GM21423 (cell line): ENCODE measurements around the gene UGT2B11.
"Not testable (repeated sequence)": the region's sequence is repeated elsewhere in the genome, so short reads cannot be mapped to it uniquely, and the experiment has no call there.

Experiments
- ATAC-seq: cut with Tn5 transposase; IDR thresholded peaks from one replicate; pipeline ENCODE4 v1.9.1; 2021; ENCODE audit warnings: mild to moderate bottlenecking, moderate library complexity; ENCODE audit not compliant: unreplicated experiment

The UGT2B11 gene

DNA sequence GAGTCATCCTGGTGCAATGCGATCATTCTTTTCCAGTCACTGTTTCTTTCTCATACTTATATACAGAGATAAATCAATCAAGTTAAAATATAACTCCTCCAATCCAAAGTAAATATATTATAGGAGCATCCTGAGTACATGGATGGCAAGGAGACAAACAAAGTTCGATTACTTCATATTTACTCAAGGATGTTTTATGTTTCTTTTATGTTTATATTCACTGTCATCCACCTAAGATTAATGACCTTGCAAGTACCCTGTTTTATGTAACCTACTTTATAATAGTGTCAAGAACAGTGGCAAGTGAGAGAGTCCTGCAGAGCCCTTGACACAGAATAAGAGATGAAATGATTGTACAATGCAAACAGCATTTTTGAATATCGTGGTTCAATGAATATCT, at the start of gene UGT2B11:
Gene UGT2B11, minus strand, starts transcription at position 33 of the 400 bp plus-strand sequence. Its CDS starts 26 bp downstream, at position 7.
- ATAC-seq = no peak

DNA sequence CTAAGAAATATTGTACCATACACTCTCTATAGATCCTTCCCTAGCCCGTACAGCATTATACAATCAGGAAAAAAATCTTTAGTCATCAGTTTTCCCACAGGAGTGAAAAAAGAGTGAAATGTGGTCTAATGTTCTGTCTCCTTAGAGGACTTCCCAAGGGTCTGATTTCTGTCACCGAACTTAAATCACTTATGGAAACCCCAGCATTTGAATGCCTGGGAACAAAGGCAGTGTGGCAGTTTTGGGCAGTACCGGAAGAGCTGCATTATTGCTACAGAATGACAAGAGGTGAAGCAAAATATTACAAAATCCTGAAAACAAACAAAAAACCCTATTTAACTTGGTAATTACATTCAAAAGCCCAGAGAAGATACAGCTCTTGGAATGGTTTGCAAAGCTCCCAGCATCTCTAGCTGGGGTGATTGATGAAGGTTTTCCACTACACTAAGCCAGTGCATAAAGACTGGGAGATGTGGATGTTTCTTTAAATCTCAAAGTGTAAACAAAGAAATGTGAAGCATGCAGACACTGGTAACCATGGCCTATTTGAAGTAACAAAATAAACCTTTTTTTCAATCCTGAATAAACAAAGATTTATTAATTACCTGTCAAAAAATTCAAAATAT, 38.7 kb upstream of the UGT2B11 start:
- not testable (repeated sequence) for ATAC-seq

DNA sequence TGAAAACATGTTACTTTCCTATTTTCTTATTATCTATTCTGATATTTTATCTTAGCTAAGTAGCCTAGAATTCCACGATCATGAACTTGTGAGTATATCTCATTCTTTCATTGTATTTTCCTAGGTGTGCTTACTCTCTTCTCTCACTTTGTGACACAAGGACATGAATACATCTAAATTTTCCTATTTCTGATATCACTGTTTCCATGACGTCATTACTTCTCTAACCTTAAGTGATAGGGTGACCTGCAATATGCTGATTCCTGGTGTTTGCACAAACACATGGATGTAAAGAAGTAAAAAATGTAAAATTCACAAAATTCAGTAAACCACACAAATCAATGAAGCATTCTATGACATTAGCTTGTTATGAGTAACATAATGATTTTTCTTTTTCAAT, 36.3 kb upstream of the UGT2B11 start:
- not testable (repeated sequence) for ATAC-seq

DNA sequence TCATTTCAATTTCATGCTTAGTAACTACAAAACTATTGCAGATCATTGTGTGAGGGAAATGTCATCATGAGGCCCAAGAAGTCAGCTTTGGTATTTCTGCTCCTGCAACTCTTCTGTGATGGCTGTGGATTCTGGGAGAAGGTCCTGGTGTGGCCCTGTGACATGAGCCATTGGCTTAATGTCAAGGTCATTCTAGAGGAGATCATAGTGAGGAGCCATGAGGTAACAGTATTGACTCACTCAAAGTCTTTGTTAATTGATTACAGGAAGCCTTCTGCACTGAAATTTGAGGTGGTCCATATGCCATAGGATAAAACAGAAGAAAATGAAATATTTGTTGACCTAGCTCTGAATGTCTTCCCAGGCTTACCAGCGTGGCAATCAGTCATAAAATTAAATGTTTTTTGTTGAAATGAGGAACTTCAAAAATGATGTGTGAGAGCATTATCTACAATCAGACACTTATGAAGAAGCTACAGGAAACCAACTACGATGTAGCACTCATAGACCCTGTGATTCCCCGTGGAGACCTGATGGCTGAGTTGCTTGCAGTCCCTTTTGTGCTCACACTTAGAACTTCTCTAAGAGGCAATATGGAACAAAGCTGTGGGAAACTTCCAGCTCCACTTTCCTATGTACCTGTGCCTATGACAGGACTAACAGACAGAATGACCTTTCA, 28.2 kb upstream of the UGT2B11 start:
- not testable (repeated sequence) for ATAC-seq

DNA sequence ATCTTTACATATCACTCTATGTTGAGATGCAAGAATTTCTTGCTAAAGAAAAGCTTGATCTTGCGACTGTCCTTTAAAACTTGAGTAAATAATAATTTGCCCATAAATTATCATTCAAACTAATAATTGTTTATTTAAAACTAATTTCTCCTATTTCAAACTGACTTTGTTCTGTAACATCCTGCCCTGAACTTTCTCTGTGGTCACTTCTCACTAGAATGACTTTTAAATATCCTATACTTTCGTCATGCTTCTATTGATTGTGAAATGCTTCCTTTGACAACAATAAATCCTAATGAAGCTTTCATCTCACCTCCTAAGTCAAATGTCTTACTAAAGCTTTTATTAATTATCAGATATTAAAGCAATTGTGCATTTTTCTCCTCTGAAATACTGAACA, 27.2 kb upstream of the UGT2B11 start:
- not testable (repeated sequence) for ATAC-seq

DNA sequence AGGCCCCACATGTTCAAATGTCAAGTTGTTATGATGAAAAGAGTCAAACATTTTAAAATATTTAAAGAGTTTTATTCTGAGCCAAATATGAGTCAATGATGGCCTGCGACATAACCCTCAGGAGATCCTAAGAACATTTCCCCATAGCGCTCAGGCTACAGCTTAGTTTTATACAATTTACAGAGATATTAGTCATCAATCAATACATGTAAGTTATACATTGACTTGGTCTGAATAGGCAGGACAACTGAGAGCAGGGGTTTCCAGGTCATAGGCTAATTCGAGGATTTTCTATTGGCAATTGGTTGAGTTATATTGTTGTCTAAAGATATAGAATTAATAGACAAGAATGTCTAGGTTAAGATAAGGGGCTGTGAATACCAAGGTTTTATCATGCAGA, 26.2 kb upstream of the UGT2B11 start:
- not testable (repeated sequence) for ATAC-seq

DNA sequence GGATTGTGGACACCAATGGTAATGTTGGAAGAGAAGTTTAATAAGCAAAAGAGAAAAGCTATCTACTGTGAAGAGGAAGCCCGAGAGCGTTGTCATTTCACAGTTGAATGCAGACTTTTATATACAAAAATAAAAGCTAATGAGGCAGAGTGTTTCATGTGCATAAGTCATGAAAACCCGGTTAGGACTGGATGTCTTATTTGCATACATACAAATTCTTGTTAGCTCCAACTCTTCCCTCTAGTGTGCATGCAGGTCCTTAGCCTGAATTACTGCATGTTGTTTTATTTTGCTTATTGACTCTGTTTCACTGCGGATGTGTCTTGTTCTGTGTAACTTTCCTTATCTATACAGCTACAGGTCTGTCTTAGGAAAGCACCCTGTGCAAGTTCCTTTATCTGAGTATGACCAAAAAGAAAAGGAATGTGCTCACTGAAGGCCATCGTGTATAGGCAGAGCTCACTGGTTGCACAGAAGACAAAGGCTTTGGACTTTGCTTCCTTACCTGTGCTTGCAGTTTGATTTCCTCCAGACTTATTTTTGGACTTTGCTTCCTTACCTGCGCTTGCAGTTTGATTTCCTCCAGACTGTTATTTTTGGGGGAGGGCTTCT, 25.1 kb upstream of the UGT2B11 start:
- ATAC-seq = no peak

DNA sequence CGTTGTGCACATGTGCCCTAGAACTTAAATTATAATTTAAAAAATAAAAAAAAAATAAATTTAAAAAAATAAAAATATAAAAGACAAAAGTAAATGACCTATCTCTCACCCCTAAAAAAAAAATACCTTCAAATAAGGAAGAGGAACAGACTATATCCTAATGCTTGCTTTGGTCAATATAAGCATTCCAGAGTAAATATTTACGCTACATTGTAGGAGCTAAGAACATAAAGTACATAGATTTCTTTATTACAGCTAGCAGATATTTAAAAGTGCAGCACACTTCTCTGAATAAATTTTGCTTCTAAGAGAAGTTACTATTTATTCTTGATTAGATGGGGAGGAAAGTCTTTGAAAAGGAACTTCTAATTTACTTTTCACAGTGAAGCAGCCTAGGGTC, 24.5 kb upstream of the UGT2B11 start:
- ATAC-seq = no peak

DNA sequence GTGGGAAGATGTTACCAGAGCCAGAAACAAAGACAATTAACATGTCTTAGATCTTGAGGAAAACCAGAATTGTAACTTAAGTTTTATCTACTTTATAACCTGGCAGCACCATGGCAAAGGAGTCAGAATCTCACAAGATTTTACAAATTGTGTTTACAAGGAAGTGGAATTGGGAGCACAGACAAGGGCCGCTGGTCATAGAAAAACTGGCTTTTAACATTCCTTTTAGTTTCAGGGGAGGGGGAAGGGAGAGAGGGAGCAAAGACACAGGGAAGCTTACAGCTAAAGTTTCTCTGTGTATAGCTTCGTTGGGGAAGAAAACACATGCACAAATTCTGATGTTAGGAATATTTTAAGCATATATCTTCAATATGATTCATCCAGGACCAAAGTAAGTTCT, 10.3 kb upstream of the UGT2B11 start:
- ATAC-seq = no peak

DNA sequence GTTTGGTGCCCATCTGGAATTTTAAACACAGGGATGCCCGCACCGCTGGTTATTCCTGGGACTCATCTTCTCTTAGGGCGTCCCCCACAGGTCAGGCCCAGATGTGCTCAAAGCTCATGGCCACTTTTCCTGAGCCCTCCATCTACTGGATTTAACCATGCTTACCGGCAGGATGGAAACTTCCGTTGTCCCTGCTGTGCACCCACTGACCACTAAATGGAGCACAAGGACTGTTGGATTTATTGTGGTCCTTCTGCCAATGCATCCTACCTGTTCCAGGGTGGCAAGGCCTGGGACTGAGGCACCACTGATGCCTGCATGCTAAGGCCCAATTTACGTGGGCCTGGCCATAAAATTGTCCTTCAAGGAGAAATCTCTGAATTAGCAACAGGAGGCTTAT, 8.7 kb upstream of the UGT2B11 start:
- ATAC-seq = not testable (repeated sequence)

DNA sequence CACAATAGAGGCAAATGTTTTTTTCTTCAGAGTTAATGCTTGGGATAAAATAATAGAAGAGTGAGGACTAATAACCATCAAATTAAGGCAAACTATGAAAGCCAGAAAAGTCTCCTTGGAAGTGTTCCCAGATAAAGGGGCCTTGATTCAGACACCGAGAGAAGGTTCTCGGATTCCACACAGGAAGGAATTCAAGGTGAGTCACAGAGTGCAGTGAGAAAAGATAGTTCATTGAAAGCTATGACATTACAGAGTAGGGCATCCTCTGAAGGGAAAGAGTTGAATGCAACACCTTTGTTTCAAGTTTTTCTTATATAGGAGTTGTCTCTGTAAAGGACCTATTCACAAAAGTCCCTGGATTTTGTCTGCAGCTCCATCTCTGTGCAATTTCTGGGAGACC, 3.9 kb upstream of the UGT2B11 start:
- not testable (repeated sequence) for ATAC-seq

DNA sequence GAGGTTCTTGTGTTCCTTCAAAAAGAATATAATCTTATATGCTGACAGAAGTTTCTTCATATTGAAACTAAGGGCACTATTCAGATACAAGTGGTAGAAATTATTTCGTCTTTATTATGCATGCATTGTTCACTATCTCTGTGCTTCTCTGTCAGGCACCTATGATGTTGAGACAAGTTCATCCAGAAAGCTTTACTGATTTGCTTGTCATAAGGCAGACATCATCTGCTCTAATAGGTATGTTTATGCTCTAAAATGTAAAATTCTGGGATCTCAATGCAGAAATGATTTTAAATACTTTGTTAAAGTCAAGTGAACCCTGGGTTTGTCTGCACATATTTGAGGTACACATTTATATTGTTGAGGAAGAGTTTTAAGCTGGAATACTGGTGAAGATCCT, 3.6 kb downstream of the UGT2B11 start:
- no peak for ATAC-seq

DNA sequence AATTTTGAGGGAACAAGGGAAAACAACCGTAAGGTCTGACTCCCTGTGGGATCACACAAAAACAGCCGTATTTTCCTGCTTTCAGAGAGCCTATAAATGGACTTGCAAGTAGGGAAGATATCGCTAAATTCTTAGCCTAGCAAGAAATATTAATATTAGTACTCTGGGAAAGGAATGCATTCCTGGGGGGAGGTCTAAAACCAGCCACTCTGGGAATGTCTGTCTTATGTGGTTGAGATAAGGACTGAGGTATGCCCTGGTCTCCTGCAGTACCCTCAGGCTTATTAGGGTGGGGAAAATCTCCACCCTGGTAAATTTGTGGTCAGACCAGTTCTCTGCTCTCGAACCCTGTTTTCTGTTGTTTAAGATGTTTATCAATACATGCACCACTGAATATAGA, 16.0 kb downstream of the UGT2B11 start:
- not testable (repeated sequence) for ATAC-seq

DNA sequence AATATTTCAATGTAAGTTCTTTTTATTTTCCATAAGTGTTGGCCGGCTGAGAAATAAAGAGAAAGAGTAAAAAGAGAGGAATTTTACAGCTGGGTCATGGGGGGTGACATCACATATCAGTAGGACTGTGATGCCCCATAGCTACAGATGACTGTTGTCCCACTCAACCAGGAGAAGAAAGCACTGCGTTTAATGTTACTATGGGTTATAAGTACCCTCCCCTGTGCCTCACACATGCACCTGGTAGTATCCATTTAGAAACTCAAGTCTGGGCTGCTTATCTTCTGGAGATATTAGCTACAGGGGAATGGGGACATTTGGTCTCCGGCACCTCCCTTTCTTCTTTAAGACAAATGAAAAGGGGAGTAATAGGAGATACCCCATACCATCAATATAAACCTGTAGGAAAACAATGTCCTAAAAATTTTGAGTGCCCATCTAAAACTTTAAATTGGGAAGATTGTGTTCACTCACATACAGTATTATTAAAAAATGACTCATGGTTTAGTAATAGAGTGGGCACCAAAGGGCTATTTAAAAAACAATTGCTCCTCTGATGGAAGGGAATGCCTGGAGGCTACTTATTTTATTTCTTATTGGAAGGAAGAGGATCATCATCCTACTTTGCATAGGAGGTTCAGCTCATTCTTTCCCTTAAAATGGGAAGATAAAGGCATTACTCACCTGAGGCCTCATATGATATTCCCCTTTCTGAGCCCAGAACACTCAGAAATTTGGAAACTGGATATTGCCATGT, 18.2 kb downstream of the UGT2B11 start:
- no peak for ATAC-seq

DNA sequence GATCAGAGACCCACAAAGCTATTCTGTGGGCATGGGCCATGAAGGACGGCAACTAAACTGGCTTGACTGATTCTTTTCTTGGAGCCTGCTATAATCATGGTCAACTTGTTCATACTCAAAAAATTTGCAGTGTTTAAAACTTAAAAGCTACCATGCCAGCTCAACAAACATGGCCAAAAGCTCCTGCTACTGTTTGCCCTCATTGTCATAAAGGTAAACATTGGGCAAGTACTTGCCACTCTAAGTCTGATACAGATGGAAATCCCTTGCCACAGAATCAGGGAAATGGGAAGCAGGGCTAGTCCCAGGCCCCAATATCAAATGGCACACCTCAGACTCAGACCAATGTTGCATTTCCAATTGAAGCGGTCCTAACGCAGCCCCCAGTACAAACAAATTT, 20.4 kb downstream of the UGT2B11 start:
- ATAC-seq = no peak

DNA sequence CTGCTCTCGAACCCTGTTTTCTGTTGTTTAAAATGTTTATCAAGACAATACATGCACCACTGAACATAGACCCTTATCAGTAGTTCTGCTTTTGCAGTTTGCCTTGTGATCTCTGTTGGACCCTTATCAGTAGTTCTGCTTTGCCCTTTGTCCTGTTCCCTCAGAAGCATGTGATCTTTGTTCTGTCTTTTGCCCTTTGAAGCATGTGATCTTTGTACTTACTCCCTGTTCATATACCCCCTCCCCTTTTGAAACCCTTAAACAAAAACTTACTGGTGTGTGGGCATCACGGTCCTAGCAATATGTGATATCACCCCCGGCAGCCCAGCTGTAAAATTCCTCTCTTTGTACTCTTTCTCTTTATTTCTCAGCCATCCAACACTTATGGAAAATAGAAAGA, 22.6 kb downstream of the UGT2B11 start:
- ATAC-seq = not testable (repeated sequence)

DNA sequence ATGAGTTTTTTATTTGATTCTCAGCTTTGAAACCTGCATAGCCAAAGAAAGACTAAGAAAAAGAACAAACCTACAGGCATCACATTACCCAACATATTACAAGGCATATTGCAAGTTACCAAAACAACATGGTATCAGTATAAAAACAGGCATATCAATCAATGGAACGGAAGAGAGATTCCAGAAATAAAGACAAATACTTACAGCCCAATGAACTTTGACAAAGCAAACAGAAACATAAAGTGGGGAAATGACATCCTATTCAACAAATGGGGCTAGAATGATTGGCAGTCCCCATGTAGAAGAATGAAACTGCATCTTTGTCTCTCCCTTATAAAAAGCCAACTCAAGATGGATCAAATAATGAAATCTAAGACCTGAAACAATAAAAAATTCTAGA, 23.9 kb downstream of the UGT2B11 start:
- not testable (repeated sequence) for ATAC-seq

DNA sequence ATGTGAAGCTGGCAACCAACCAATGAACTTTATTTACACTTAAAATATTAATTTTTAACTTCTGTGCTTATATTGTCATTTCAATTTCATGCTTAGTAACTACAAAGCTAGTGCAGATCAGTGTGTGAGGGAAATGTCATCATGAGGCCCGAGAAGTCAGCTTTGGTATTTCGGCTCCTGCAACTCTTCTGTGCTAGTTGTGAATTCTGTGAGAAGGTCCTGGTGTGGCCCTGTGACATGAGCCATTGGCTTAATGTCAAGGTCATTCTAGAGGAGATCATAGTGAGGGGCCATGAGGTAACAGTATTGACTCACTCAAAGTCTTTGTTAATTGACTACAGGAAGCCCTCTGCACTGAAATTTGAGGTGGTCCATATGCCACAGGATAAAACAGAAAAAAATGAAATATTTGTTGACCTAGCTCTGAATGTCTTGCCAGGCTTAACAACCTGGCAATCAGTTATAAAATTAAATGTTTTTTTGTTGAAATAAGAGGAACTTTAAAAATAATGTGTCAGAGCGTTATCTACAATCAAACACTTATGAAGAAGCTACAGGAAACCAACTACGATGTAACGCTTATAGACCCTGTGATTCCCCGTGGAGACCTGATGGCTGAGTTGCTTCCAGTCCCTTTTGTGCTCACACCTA, 32.9 kb downstream of the UGT2B11 start:
- ATAC-seq = not testable (repeated sequence)

DNA sequence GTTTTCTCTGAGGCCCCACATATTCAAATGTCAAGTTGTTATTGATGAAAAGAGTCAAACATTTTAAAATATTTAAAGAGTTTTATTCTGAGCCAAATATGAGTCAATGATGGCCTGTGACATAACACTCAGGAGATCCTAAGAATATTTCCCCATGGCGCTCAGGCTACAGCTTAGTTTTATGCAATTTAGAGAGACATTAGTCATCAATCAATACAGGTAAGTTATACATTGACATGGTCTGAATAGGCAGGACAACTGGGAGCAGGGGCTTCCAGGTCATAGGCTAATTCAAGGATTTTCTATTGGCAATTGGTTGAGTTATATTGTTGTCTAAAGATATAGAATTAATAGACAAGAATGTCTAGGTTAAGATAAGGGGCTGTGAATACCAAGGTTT, 34.7 kb downstream of the UGT2B11 start:
- not testable (repeated sequence) for ATAC-seq

DNA sequence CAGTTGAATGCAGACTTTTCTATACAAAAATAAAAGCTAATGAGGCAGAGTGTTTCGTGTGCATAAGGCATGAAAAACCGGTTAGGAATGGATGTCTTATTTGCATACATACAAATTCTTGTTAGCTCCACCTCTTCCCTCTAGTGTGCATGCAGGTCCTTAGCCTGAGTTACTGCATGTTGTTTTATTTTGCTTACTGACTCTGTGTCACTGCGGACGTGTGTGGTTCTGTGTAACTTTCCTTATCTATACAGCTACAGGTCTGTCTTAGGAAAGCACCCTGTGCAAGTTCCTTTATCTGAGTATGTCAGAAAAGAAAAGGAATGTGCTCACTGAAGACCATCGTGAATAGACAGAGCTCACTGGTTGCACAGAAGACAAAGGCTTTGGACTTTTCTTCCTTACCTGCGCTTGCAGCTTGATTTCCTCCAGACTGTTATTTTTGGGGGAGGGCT, 35.8 kb downstream of the UGT2B11 start:
- not testable (repeated sequence) for ATAC-seq
